IPS DF 4.7 (cell line): ENCODE data around the gene KCNQ1.

Source experiments
- DNase-seq: peaks from one replicate; pipeline ENCODE4 v3.0.0-alpha.2; 2013; ENCODE audit warnings: low spot score; ENCODE audit errors: extremely low read depth

Gene KCNQ1

DNA sequence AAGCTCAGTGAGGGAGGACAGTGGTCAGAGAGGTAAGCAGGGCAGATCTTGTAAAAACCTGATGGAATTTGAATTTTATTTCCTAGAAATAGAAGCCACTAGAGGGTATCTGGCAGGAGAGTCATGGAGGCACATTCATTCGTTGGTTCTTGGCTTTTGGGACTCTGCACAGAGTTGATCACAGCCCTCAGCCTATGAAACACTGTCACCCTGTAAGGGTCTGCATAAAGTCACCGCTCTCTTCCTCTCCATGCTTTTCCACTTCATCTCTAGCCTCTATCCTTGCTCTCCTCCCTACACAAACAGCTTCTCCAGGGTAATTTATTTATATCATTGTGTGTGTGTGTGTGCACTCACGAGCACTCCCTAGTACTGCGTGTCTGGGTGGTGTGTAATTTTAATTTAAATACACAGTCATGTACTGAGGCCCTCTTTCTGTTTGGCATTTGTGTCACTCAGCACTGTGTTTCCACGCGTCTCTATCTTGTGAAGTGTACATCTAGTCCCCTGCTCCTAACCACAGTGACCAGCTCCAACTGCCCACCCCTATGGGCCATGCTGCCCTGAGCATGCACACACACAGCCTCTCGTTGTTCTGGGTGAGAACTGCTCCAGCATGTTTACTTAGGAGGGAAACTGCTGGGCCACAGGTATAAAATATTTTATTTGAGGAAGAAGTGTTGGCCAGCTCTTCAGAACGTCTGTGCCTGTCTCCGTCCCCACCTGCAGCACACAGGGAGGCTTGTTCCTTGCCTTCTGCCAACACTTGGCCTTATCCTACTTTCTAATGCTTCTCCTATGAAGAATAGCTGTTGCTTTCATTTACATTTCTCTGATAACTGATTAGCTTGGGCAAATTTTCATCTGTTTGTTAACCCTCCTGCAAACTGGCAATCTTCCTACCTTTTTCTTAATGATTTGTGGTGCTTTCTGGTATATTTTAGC is 250.5 kb downstream of the KCNQ1 start:
- no peak for DNase-seq

DNA sequence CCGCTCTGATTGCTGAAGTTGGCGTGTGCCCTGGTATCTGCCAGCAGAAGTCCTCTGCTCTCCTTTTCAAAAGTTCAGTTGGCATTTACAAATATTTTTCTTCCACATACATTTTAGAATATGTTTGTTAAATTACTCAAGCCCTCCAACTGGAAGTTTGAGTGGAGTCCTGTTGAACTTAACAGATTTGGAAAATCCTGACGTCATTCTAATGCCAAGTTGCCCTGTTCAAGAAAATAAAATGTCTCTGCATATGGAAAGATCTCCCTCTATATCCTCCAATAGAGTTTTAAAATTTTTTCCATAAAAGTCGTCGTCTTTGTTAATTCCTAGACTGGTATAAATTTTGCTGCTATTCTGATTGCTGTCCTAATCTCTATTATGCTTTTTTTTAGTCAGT is 251.6 kb downstream of the KCNQ1 start:
- no peak for DNase-seq

DNA sequence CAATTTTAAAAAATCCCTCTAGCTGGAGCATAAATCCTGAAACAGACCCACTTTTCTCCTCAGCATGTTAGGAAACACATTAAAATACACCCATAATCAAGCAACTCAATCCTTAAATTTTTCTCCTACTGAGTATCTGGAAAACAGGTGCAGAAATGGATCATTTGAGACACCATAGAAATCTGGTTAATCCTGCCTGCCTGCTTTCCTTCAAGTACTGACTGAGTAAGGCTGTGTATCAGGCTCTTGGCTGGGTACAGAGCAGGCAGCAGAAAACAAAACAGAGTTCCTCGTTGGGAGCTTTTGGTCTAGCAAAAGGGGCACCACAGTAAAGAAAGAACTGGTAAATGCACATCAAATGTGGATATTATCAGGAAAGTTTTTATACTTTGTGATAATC is 253.1 kb downstream of the KCNQ1 start:
- no peak for DNase-seq

DNA sequence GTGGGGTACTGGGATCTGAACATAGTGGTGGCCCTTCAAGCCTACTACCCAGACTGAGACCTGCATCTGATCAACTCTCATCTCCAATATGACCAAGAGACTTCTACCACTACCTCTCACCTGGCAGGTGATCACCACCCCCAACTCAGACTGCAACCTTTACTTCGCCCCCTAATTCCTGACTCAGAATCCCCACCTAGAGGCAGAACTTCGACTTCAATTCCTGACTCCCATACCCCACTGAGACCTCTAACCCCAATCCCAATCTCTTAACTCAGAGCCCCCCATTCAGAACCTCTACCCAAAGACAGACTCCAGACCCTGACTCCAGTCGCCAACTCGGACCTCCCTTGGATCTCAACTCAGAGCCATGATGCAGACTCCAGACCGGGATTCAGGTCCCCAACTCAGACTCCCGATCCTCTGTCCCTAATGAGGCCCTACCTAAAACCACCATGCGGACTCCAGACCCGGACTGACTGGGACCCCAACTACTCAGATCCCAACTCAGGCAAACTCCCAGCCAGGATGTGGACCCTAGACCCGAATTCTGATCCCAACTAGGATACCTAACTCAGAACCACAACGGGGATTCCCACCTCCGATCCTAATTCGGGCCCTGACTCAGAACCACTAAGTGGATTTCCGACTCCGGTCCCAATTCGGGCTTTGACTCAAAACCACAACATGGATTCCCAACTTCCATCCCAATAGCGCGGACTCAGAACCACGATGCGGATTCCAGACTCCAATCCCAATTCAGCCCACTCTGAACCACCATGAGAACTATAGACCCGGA is 253.8 kb downstream of the KCNQ1 start:
- DNase-seq, result no peak

DNA sequence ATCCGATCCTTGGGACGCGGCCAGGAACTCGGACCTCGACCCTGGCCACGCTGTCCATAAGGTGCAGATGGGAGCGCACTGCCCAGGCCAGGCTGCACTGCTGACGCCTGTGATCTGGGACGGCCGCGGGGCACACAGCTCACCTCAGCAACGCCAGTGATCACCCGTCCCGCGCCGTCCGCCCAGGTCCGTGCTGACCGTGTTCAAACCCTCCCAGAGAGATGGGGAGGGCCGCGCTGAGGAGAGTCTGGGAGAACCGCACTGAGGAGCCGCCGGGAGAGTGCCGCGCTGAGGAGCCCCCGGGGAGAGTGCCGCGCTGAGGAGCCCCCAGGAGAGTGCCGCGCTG is 254.3 kb downstream of the KCNQ1 start:
- DNase-seq, result no peak

DNA sequence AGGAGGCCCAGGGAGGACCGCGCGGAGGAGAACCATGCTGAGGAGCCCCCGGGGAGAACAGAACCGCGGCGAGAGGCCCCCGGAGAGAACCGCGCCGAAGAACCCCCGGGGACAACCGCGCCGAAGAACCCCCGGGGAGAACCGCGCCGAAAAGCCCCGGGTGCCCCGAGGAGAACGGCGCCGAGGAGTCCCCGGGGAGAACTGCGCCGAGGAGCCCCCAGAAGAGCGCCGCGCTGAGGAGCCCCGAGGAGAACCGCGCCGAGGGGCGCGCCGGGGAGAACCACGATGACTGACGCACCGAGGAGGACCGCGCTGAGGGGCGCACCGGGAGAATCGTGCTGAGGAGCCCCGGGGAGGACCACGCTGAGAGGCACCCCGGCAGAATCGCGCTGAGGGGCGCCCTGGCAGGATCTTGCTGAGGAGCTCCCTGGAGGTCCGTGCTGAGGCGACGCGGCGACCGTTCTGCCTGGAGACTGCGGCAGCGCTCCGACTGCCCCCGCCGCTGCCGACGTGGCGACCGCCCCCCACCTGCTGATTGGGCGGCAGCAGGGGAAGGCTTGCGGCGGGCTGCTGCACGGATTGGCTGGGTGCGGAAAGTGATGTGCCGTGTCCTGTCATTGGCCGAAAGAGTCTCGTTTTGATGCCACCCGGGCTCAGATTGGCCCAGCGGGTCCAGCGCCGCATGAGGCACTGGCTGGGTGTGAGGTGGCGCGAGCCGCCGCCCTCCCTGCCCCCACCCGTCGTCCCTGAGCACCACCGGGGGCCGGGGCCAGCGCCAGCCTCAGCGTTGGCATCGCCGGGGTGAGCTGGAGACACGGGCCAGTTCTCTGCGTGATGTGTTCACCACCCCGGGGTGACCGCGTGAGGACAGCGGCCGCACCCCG is 255.0 kb downstream of the KCNQ1 start, which contains the start of gene KCNQ1OT1:
KCNQ1OT1 (minus strand) TSS at position 464 of the 884 bp plus-strand sequence.
- no peak for DNase-seq

DNA sequence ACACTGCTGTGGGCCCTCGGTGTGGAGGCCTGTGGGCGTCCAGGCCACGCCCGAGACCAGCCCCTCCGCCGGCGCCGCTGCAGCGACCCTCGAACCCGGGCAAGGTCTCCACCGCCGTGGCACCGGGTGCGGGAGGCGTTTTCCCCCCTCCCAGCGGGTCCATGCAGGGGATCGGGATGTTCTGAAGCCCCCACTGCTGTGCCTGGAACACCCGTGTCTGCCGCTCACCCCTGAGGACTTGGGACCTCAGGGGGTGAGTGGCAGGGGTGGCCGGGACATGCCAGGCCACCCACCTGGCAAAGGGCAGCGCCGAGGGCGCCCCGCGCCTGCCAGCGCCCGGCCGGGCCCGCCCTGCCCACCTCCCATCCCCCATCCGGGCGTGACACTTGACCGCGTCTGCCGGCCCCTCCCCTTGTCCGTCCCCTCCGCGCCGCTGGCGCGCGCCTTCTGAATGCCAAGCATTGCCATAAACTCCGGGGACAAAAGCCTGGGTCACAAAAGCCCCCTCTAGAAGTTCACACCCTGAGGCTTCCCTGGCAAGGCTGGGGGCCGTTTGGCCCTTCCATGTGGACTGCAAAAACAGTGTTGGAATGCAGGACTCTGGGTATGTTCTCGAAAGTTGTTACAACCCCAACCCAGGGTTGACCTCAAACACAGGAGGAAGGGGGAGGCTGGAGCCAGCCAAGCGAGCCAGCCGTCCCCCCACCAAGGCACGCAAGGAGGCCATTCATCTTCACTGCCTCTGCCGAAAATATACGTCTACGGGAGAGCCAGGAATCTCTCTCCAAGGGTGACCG is 255.8 kb downstream of the KCNQ1 start:
- DNase-seq, result no peak

DNA sequence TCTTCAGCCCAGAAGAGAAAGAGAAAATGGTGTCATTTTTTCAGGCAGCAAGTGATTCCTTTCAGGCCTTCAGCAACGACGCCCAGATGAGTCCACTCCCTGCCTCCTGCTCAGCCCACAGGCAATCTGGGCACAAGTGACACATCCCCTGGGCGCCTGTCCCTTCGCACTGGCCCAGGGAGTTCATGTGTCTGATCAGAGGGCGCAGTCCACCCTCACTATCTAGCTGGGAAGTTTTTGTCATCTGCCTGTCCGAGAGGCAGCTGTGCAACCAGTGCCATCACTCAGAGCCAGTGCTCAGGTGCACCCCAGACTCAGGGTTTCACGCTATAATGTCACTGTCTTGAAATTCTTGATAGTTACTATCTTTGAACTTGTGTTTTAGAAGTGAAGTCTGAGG is 256.4 kb downstream of the KCNQ1 start:
- no peak for DNase-seq

DNA sequence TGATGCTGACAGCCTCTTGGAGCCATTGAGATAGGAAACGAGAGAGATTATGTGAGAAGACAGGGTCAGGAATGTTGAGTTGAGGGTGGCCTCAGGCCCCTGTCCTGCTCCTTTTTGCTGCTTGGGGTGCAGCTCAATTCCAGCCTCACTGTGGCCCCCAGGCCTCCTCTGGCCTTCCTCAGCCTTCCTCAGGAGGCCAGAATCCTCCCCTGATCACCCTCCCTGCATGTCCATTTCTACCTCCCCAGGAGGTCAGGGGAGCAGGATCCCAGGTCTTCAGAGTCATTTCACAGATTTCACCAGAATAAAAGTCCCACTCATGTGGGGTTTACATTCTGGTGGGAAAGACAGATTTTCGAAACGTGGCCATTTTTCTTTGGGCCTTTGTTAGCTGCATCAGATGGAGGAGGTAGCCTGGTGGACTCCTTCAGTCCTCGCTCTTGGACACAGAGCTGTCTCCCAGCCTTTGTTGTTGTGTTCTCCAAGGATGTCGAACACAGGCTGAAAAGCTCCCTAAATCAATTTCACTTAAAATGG is 257.2 kb downstream of the KCNQ1 start:
- DNase-seq, result no peak

DNA sequence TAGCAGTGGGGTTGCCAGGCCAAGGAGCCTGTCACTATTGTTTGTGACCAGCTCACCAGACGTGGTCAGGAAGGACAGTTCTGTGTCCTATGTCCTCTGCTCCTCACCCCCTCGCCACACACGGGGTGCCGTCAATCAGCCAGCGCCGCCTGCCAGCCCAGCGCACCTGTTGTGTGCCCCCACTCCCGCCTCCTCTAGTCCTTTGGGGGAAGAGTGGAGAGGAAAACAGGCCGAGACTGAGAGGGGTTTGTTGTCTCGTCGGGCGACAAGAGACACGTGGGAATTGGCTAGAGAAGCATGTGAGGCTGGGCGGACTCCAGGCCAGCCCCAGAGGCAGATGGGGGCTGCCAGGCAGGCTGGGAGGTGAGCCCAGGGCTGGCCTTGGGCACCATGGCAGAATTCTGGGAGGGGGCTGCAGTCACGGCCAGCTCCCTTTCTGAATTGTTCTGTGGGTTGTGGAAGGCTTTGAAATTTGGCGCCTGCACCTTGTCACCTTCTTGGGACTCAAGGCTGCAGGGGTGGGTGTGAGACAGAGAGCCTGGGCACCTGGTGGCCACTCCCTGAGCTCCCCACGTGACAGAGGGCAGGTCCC is 258.1 kb downstream of the KCNQ1 start:
- no peak for DNase-seq

DNA sequence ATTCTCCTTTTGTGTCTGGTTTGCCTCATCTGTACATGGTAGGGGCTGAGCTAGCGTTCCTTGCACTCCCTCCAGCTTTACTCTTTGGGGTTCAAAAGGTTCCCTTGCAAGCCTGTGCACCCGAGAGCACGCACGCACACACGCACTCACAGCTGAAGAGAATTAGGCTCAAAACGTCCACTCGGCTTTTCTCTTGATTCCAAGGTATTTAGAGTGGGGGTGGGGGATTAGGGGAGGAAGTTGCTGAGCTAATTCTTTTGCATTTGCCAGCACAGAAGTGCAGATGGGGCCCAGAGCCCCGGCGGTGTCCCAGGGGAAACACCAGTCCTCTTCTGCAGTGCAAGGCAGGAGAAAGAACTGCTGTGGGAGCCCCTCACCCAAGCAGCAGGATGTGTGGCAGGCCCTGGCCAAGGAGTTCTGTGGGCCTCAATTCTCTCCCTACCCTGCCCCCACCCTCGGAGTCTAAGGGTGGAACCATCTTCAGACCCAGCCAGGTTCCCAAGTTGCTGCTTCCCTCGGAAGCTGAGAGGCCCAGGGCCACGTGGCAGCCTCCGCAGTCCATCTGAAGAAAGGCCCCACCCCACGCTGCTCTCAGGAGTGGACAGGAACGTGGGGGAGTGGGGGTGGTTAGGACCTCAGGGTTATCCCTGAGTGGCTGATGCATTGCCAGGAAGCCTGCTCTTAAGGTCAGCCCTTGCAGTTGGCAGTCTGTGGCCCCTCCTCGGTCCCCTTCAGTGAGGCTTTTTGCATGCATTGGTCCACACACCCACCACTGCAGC is 258.7 kb downstream of the KCNQ1 start:
- no peak for DNase-seq

DNA sequence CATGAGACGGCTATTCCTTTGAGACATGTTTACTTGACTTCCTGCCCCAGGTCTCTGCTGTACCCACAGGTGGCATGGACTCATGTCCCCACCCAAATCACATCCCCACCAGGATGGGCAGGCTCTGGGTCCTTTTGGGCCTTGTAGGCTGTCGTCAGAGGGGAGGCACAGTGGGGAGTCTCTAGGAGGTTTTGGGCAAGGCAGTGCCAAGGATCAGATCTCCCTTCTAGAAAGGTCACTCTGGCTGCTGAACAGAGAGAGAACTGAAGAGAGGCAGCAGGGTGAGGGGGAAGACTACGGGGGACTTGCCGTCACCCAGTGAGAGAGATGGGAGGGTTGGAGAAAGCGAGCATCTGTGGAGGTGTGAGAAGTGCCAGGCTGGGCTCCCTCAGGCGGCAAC is 259.5 kb downstream of the KCNQ1 start:
- DNase-seq, result no peak

DNA sequence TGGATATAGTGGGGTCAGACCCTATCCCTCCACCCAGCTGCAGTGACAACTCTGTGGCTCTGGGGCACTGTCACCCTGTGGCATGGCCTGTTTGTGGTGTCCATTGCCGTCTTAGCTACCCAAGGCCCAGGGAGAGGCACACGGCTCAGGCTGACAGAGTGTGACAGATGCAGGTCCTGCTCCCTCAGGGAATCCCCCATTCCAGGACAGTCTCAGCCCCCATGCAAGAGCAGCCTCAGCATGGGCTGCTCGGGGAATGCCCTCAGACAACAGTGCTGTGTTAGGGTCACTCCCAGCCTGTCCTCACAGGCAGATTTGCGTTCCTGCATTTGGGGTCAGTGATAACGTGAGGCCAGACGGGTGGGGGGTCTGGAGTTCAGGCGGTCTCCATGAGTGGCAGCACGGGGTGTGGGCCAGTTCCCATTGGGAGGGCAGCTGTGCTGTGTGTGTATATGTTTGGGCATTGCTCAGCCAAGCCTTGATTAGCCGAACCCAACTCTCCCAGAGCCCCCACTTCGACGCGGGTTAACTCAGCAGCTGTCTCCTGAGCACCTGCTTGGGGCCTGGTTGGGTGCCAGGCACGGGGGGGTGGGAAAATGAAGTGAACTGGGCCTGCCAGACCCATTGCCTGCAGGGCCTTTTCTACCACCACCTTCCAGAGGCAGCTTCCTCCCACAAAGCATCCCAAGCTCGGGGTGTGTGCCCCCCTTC is 260.2 kb downstream of the KCNQ1 start:
- no peak for DNase-seq

DNA sequence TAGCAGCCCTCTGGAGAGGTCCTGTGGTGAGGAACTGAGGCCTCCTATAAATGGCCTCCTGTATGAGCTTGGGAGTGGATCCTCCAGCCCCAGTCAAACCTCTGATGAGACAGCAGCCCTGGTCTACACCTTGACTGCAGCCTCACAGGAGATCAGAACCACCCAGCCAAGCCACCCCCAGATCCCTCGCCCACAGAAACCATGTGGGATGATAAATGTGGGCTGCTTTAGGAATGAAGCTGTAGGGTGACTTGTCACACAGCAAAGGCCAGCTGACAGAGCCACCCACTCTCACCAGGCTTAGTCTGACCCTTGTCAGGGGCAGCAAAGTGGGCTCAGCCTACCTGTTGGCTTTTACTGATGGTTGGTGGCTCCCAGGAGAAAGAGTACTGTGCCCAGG is 261.5 kb downstream of the KCNQ1 start:
- DNase-seq, result no peak

DNA sequence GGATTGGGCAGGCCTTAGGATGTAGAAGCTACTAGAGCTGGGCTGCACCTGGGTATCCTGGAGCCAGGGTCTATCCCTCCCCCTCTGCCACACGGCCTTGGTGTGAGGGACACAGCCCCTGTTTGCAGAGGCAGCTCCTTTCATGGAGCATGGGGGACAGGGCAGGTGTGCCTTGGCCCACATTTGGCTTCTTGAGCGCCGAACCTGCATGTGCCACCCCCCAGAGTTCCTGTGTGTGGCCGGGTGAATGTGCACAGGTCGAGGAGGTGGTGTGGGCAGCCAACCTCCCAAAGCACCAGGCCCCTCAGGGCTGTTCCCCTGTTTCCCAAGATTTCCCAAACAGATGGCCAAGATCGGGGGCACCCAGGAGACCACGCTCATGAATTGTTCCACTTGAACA is 262.9 kb downstream of the KCNQ1 start:
- DNase-seq, result no peak

DNA sequence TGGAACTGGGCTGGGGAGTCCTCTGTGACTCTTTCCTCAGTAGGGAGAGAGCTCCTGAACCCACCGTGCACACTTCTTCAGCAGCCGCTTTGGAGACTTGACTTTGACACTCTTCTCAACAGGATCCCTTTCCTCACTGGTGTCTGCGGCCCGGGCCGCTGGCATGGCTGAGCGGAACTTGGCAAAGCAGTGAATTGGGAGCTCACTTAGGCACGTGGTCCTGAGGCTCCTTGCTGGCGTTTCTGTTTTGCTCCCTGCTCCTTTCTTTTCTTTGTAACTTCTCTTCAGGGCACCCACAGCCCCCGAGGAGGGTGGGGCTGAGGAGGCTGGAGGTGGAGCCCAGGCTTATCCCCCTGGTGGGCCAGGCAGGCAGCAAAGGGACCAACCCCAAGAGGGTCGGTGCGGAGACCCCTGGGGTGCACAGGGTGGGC is 263.4 kb downstream of the KCNQ1 start:
- no peak for DNase-seq

DNA sequence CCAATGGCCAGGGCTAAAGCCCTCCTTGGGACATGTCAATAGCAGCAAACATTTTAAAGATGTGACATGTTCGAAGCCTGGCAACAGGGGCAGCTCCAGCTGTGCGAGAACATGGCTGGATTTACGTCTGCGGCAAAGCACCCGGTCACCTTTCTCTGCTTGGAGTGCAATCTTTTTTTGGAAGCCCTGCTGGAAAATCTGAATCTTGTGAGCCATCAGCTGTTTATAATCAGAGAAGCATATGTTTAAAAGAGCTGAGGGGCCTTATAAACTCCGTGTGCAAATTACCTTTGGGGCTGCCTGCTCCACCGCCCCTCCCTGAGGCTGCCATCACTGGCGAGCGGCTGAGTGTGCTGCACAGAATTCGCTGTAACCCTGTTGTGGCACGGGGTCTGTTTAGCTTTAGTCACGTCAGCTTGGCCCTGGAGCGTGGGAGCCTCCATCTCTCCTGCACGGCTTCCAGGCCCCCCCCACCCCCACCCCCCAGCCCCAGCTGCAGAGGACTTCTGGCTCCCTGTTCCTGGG is 264.0 kb downstream of the KCNQ1 start:
- no peak for DNase-seq

DNA sequence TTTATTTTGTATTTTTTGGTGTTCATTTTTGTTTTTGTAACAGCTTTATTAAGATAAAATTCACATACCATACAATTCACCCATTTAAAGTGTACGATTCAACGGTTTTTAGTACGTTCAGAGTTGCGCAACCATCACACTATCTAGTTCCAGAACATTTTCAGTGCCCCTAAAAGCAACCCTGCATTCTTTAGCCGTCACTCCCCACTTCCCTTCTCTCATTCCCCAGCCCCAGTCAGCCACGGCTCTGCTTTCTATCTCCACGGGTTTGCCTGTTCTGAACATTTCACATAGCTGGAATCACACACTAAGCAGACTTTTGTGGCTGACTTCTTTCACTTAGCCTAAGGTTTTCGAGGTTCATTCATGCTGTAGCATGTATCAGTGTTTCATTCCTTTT is 264.6 kb downstream of the KCNQ1 start:
- DNase-seq, result no peak
